MV-4-11 (cell line): Measurements from ENCODE around the gene ERFL.
A peak's percentile ranks its signal among the peaks of the same experiment; 100 is the strongest.

ENCODE experiments used
- DNase-seq: peaks from one replicate; lab custom pipeline; 2025; lab: John Stamatoyannopoulos, UW

The ERFL gene

DNA sequence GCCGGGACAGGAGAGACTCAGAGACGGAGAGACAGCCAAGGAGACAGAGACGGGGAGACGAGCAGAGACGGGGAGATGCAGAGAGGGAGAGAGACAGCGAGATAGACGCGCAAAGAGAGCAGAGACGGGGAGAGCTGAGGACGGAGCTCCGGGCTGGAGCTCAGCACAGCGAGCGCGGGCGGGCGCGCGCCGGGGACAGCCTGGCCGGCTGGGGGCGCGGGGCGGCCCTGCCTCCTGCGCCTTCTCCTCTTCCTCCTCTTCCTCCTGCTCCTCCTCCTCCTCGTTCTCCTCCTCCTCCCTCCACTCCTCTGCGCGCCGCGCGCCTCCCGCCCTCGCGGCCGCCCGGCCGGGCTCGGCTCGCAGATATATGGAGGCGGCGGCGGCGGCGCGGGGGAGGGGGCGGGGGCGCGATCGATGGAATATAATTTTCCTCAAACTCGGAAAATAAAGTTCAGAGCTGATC, at the start of gene ERFL:
TSS of gene ERFL (minus strand) at position 229 of the 463 bp plus-strand sequence. CDS start 15,530 bp downstream, outside the sequence.
- peak; percentile 44 for DNase-seq

DNA sequence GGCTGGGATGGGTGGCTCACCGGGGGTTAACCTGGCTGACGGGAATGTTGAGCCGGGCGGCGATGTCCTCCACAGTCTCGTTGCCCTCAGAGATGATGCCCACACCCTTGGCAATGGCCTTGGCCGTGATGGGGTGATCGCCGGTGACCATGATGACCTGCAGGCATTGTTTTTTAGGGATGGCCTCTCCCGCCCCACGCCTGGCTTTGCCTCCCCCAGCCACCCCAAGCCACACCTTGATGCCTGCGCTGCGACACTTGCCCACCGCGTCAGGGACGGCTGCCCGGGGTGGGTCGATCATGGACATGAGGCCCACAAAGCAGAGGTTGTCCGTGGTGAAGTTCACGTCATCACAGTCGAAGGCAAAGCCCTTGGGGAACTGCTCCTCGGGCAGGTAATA, 49.7 kb upstream of the ERFL start:
- no peak for DNase-seq

DNA sequence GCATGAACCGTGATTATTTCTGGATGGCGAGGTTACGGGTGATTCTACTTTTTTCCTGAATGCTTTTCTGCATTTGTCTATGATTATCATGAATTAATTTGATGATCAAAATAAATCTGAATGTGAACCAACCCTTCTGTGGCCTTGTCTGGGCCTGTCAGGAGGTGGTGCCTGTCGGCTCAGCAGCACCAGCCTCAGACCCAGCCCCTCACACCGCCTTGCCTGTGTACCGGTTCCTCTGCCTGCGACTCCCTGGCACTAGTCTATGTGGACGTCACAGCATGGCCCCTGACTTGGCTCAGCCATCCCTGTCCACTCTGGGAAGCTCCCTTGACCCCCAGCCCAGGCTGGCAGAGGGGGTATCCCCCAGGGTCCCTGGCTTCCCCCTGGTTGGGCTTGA, 46.4 kb upstream of the ERFL start:
- no peak for DNase-seq

DNA sequence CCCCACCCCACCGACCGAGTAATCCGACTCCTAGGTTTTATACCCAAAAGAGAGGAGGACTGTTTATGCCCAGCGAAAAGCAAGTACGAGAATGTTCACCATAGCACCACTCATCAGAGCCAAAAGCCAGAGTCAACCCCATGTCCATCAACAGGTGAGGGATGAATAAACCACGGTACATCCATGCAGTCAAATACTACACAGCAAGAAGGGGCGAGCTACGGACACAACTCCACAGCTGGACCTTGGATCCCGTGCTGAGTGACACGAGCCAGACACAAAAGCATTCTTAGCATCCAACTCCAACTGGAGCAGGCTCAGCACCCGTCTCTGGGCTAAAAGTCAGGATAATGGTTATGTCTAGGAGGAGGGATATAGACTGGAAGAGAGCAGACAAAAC, 43.1 kb upstream of the ERFL start:
- DNase-seq: no peak

DNA sequence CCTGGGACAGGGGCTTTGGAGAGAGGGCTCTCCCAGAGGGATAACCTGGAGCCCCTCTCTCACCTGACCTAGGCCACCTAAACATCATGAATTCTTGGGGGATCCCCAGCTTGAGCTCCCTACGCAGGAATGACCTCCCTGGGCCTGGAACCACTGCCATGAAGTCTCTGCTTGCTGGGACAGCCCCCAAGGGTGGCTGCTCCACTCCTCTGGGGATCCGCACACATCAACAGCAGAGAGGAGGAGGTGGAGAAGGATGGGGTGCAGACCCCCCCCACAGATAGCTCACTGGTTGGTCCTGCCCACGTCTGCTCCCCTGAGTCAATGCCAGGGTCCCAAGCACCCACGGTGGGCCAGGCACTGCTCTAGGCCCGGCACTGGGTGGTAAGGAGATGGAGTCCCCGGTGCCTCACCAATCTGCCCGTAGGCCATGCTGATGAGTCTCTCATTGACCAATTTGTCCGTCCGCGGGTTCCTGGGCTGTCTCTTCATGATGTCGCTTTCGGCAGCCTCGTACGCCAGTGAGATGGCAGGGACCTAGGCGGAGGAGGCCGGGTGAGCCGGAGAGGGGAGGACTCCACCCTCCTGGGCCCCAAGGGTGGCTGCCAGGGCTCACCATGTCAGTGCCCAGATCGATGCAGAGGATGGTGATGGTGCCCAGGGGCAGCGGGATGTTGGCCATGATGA, 41.7 kb upstream of the ERFL start:
- DNase-seq: no peak

DNA sequence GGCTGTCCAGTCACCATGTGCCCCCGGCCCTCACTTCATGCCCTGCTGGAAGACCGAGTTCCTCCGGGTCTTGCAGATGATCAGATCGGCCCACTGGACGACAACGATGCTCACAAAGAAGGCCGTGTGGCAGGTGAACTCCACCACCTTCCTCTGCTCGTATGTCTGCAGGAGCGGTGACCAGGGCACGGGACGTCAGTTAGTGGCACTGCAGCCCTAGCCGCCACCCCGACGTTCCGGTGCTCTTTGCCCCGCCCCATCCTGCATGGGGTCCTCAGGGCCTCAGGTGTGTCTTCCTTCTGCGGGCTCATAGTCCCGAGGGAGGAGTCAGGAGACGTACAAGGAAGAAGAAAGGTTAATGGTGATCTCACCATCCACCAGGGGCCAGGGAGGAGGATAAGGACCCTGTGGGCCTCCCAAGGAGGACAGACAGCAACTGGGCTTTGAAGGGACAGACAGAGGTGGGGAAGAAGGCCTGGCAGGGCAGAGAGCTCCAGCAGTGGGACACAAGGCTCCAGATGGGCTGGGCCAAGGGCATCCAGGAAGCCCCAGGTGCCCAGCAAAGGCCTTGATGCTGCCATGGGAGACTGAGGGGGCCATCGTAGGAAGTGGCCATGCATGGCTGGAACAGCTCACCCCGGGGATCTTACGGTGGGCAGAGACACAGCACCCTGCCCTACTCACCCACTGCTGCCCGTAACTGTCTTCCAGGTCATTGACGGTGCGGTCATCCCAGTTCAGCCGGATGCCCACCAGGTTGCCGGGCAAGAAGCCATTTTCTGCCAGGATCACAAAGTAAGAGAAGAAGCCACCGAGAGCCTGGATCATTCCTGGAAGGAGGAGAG, 40.7 kb upstream of the ERFL start:
- DNase-seq: no peak

DNA sequence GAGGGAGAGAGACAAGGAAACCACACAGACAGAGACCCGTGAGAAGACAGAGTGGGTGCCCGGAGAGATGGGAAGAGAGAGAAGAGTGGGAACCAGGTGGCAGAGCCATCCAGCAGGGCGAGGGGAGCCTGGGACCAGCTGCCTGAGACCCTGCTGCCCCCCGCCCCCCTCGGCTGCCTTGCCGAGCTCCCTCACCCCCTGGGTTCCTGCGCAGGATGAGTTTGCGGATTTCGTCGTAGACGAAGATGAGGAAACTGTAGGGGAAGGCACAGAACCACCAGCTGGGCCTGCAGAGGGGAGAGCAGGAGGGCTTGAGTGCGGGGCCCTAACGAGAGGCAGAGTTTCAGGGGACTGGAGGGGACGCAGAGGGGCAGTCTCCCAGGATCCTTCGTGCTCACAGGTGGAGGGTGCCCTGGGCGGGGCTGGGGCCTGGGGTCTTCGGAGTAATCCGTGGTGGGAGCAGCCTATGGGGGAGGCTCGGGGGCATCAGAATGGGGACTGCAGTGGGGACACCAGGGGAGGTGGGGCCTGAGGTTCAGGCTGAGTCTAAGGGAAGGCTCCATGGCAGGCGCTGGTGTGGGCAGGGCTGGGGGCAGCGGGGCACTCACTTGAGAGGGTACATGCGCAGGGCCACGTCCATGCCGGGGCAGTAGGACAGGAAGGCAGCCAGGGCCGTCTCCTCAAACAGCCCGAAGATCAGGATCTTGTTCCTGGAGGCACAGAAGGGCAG, 39.0 kb upstream of the ERFL start:
- DNase-seq: no peak

DNA sequence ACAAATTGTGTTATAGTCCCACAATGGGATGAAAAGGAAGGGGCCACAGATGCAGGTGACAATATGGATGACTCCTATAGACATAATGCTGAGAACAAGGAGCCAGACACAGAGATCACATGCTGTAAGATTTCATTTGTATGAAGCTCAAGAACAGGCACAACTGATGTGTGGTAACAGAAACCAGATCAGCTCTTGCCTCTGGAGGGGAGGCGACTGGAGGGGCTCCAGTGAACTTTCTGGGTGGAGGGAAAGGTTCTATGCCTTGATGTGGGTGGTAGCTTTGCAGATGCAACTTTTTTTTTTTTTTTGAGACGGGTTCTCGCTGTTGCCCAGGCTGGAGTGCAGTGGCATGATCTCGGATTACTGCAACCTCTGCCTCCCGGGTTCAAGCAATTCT, 36.9 kb upstream of the ERFL start:
- DNase-seq: no peak

DNA sequence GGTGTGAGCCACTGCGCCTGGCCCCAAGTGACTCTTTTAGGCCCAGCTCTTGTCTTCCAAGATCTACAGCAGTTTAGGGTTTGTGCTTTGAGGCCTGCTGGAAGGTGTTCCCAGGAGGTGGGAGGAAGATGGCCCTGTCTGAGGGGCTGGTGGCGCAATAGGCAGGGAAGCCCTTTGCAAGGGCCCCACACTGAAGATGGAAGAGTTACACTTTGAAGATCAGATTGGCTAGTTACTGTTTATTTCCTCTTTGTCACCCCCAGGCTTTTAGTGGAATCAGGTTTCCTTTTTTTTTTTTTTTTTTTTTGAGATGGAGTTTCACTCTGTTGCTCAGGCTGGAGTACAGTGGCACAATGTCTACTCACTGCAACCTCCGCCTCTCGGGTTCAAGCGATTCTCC, 32.7 kb upstream of the ERFL start:
- DNase-seq: peak; percentile 82

DNA sequence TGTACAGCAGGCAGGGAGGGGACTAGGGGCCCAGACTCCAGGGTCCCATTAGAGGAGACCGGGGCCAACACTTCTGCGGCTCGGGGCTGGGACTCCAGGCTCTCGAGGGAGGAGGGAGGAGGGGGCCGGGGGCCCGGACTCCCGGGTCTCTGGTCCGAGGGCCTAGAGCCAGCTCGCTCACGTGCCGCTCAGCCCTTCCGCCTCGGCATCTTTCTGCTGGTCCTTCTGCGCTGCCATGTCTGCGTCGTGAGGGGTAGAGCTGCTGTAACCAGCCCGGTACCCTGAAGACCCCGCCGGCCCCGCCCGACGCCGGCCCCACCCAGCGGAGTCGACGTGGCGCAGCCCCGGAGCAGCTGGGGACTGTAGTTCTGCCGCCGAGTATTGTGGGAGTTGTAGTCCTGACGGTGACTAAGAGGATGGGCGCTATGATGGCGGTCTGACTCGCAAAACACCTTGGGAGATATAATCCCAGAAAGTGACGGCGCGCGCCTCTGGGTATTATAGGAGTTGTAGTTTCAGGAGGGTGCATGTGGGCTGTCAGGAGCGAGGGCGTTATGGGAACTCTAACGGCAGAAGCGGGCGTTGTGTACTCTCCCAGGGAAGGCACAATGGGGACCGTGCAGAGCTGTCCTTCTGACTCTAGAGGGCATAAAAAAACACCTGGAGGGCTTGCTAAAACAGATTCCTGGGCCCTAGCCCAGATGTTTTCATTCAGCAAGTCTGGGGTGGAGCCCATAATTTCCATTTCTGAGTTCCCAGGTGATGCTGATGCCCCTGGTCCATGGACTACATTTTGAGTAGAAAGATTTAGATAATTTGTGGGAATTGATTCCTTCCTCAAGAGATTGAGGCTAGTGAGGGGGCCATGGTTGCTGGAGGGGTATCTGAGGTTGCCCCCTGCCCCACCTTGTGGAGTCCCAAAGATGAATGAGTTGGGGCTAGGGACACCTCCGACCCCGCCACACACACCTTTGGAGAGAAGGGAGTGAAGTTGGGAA, 31.1 kb upstream of the ERFL start, which contains the start of gene RABAC1:
TSS of gene RABAC1 (minus strand) at position 266 of the 998 bp plus-strand sequence. CDS start at position 237, 29 bp downstream.
- DNase-seq: peak; percentile 85

DNA sequence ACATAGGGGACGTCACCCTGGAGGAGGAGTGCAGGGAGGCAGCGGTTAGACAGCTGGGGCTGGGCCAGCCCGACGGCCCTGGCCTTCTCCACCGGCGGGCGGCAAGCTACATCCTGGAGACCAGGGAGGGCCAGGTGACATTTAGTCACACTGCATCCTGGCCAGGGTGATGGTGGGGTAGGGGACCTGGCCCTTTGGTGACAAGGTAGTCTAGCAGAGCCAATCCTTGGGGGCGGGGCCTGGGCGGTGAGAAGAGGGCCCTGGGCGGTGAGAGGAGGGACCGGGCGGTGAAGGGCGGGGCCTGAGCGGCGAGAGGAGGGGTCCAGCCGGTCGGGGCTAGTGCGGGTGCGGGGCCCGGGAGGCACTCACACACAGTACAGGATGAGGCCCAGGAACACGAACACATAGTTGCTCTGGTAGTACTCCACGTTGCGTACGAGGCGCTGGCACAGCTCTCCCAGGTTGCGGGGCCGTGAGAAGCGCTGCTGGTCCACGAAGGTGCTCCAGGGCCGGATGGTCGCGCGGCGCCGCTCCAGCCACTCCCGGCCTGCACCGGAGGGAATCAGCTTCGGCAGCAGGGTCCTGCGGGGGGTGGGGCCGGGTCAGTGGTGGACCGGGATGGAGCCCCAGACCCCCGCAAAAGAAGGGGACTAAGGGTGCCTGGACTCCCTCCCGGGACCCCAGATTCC, 30.3 kb upstream of the ERFL start:
- peak; percentile 30 for DNase-seq

DNA sequence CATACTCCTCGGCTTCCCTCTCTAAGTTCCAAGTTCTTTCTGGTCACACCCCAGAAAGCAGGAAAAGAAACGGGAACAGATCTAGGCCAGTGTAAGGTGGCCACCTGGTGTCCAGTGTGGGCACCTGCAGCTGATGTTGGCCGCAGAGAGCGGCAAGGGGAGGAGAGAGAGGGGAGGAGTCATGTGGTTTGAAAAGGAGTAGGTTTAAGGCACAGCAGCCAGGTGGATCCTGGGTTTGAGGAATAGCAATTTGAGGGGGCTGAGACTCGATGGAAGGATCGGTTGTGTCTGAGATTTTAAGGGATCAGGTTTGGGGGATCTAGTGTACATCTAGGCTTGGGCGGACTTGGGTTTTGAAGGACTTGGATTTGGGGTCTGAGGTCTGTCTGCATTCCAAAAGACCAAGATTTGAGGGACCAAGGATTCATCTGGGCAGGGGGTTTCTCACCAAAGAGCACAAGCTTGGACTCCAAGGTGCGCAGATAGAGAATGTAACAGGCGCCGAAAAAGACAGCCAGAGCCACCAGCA, 29.7 kb upstream of the ERFL start:
- DNase-seq: peak; percentile 78

DNA sequence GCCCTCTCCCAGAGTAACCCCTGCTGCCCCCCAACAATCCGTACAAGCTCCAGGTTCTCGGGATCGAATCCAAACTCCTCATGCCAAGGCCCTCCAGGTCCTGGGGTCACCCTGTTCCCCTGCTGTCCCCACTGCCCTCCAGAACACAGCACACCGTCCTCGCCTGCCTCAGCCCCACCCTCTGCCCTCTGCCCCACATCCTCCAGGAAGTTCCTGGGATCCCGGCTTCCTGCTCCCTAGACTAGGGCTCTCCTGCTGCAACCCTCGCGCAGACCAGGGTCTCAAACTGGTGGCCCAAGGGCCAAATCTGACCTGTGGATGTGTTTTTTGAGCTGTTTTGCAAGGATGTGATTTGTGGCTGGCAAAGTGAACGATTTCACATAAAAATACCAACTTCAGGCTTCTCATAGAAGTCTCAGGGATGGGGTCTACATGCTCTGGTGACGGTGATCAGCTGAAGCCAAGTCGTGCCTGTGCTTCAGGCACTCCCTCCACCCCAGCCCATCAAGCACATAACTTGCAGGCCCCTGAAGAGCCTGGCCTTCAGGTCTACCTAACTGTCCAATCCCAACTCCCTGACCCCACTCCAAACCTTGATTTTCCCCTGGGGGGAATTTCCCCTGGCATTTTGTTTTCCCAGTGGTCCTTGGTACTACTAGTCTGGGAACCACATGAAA, 29.1 kb upstream of the ERFL start:
- DNase-seq: no peak

DNA sequence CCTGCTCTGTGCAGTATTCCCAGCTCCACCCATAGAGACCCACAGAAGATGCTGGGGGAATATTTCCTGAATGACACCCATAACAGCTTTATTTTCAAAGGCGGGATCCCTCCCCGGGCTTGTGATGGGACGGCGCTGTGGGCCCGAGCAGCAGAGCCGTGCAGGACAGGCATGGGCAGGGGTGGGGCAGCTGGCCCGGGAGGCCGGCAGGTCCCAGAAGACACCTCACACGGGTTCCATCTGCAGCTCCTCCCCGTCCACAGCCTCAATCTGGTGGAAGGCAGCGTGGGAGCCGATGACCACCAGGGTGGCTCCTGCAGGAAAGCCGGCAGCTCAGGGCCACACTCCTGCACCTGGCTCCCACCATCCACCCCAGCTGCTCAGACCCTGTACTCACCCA, 28.4 kb upstream of the ERFL start:
- no peak for DNase-seq

DNA sequence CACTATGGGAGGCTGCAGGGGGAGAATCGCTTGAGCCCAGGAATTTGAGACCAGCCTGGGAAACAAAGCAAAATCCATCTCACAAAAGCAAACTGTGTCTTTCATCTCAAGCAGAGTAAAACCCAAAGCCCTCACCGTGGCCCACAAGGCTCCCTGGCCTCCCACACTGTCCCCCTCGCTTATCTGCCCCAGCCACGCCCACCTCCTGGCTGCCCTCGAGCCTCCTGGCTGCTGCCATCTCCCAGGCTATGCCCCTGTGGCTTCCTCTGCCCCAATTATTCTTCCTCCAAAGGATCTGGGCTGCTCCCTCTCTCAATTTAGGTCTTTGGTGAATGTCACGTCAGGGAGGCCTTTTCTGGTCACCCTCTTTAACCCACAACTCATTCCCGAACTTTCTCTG, 27.3 kb upstream of the ERFL start:
- no peak for DNase-seq

DNA sequence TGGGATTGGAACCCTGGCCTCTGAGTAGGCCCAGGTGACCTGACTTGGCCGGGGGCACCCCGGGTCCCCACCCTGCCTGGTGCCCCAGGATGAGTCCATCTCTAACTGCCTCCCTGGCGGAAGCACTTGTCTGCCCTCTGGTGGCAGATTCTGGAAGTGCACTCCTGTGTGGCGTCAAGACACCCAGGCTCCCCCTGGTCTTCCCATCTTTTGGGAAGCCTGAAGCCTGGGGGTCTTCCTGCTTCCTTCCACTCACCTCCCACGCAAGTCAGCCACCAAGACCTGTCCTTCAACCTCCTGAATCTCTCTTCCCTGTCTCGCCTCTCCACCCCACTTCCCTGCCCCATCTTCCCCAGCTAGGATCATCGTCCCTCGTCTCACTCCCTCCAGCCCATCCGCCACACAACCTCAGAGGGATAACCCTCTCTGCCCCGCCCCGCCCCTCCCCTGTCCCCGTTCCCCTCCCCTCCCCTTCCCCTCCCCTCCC, 23.5 kb upstream of the ERFL start:
- DNase-seq: peak; percentile 61

DNA sequence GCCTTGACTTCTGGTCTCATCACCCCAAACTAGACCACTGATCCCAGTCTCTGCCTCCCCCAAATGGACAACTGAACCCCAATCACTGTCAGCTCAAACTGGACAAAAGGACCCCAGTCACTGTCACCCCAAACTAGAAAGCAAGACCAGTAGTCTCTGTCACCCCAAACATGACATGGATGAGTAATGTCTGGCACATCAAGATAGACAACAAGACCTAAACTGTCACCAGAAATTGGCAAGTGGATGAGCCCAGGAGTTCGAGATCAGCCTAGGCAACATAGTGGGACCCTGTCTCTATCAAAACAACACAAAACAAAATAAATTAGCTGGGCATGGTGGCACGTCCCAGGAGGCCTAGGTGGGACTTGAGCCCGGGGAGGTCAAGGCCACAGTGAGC, 18.8 kb upstream of the ERFL start:
- DNase-seq: no peak

DNA sequence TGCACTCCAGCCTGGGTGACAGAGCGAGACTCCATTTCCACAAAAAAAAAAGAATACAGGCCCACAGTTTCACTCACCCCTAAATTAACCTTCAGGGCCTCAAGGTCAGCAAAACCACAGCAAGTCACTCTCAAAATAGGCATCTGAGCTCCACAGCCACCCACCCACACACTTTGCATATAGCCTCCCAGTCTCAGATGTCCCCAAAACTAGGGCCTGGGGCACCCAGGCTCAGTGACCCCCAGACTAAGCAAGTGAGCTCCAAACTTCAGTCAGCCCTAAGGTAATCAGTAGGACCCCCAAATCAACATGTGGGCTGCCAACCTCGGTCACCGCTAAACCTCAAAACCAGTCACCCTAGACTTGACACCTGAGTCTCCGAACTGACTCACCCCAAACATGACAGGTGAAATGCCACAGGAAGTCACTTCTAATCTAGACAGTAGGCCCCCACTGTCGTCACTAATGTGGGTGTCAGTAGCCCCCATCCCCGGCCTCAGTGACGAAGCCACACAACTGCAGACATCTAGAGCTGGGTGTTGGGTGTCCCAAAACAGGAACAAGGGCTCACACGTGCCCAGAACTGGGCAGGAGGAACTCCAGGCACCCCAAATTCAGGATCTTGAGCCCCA, 17.0 kb upstream of the ERFL start:
- DNase-seq: peak; percentile 28

DNA sequence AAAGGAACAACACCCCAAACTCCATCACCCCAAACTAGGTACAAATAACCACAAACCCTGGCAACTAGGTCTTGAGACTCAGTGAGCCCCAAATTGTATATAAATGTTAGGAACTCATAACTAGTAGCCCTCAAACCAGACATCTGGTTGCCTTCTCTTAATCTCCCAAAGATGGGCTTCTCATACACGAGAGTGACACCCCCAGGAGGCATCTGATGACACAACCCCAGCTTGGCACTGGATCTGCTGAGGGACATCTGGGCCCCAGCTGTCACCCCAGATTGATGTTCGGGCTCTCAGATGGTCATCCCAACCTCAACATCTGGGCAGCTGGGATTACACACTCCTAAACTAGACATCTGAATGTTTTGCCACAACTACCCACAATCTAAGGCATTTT, 16.1 kb upstream of the ERFL start:
- DNase-seq: peak; percentile 63
